PC-9 (cell line): ENCODE measurements around the gene NRROS. TPM values are rescaled to one million over a fixed set of nuclear protein-coding genes. Genes with fewer than 3 reads are reported as not detected.
"Not testable (repeated sequence)": the region's sequence is repeated elsewhere in the genome, so short reads cannot be mapped to it uniquely, and the experiment has no call there.

ENCODE experiments used
- Bru-seq: library from RNA; stranded (reverse); fragments of 400-500 nt; gene quantifications from one replicate; lab custom pipeline; 2021; lab: Mats Ljungman, UMichigan
- BruChase-seq, 2 experiments: library from RNA; stranded (reverse); fragments of 400-500 nt; gene quantifications; one replicate each; lab custom pipeline; 2021; lab: Mats Ljungman, UMichigan
- BruUV-seq: library from RNA; stranded (reverse); fragments of 400-500 nt; replicated peaks from 2 replicates; lab custom pipeline; 2021; lab: Mats Ljungman, UMichigan
- CTCF ChIA-PET: fragments of 300-600 bp; sonication (Branson Sonifier 250); formaldehyde crosslinking; loops from one replicate; lab custom pipeline; 2022; ENCODE audit warnings: antibody characterized with exemption; lab: Charles Lee
- POLR2A ChIA-PET: fragments of 300-600 bp; sonication (Branson Sonifier 250); formaldehyde crosslinking; loops from one replicate; lab custom pipeline; 2022; ENCODE audit warnings: antibody characterized with exemption; ENCODE audit not compliant: unreplicated experiment; lab: Charles Lee
- DNase-seq, 2 experiments: peaks; one replicate each; pipeline versions ENCODE4 v3.0.0 to v3.0.0-alpha.2; 2015 to 2022; ENCODE audit warnings: mixed read lengths in 1 of 2
- H2AFZ ChIP-seq: fragments of 200-600 bp; sonication (generic); 2 replicates; pipeline ENCODE4 v1.8.1; 2017; ENCODE audit warnings: antibody characterized with exemption
- H3F3A ChIP-seq: fragments of 200-600 bp; sonication (generic); 2 replicates; pipeline ENCODE4 v1.8.1; 2017; ENCODE audit warnings: antibody characterized with exemption, mild to moderate bottlenecking, low read depth; ENCODE audit not compliant: insufficient read depth
- H3K27ac ChIP-seq: fragments of 200-600 bp; sonication (generic); 2 replicates; pipeline ENCODE4 v1.6.1; 2016; ENCODE audit warnings: mixed run types
- H3K27me3 ChIP-seq: fragments of 200-600 bp; sonication (generic); 2 replicates; pipeline ENCODE4 v1.6.1; 2016; ENCODE audit warnings: low read depth, mixed run types; ENCODE audit not compliant: insufficient read depth
- H3K36me3 ChIP-seq: fragments of 200-600 bp; sonication (generic); 2 replicates; pipeline ENCODE4 v1.6.1; 2016; ENCODE audit warnings: low read depth, mixed run types
- H3K4me1 ChIP-seq: fragments of 200-600 bp; sonication (generic); replicated peaks from 2 replicates; pipeline ENCODE4 v1.6.1; 2016; ENCODE audit warnings: mixed run types; ENCODE audit not compliant: insufficient read depth
- H3K4me2 ChIP-seq: fragments of 200-600 bp; sonication (generic); 2 replicates; pipeline ENCODE4 v1.6.1; 2017; ENCODE audit warnings: mixed run types
- H3K4me3 ChIP-seq: fragments of 200-600 bp; sonication (generic); 2 replicates; pipeline ENCODE4 v1.6.1; 2016; ENCODE audit warnings: mixed run types
- H3K79me2 ChIP-seq: fragments of 200-600 bp; sonication (generic); 2 replicates; pipeline ENCODE4 v1.6.1; 2017; ENCODE audit warnings: low read depth, mixed run types
- H3K9me2 ChIP-seq: fragments of 200-600 bp; sonication (generic); 2 replicates; pipeline ENCODE4 v1.8.1; 2017; ENCODE audit warnings: mild to moderate bottlenecking; ENCODE audit not compliant: insufficient read depth
- H3K9me3 ChIP-seq: fragments of 200-600 bp; sonication (generic); 2 replicates; pipeline ENCODE4 v1.8.1; 2016; ENCODE audit warnings: low read depth; ENCODE audit not compliant: insufficient read depth
- H4K20me1 ChIP-seq: fragments of 200-600 bp; sonication (generic); 2 replicates; pipeline ENCODE4 v1.8.1; 2017; ENCODE audit not compliant: insufficient read depth
- EZH2 ChIP-seq: fragments of 200-600 bp; sonication (generic); IDR thresholded peaks from 2 replicates; pipeline ENCODE4 v1.8.0; 2017; ENCODE audit warnings: antibody characterized with exemption, low read depth
- intact Hi-C: fragments of 100-400 bp; cut with micrococcal nuclease; formaldehyde crosslinking; loops from one replicate; pipeline ENCODE4 v1.10.0; 2022; ENCODE audit not compliant: unreplicated experiment
- long read RNA-seq: library from polyadenylated mRNA; stranded (forward); transcript quantifications from one replicate; pipeline ENCODE4 v2.0.0, GENCODE V29; 2022
- total RNA-seq: library from RNA; stranded (reverse); gene quantifications from 2 replicates; pipeline ENCODE4 v1.2.3, GENCODE V29; 2021
- TF ChIP-seq, protein P1 (sequence below): fragments of 200-600 bp; sonication (generic); conservative IDR thresholded peaks from 2 replicates; pipeline ENCODE4 v1.6.1; 2017; ENCODE audit warnings: mixed run types, antibody characterized with exemption, mild to moderate bottlenecking, moderate library complexity

The NRROS gene
- total RNA-seq (2.2 and 3.1 TPM in 2 replicates), Bru-seq, nascent RNA (percentile 35 among the genes with signal in this experiment), BruChase-seq, experiment 1, labeled RNA remaining after a 2-hour chase (percentile 32 among the genes with signal in this experiment), BruChase-seq, experiment 2, labeled RNA remaining after a 6-hour chase (percentile 29 among the genes with signal in this experiment)
- long read RNA-seq, result 0 reads

DNA sequence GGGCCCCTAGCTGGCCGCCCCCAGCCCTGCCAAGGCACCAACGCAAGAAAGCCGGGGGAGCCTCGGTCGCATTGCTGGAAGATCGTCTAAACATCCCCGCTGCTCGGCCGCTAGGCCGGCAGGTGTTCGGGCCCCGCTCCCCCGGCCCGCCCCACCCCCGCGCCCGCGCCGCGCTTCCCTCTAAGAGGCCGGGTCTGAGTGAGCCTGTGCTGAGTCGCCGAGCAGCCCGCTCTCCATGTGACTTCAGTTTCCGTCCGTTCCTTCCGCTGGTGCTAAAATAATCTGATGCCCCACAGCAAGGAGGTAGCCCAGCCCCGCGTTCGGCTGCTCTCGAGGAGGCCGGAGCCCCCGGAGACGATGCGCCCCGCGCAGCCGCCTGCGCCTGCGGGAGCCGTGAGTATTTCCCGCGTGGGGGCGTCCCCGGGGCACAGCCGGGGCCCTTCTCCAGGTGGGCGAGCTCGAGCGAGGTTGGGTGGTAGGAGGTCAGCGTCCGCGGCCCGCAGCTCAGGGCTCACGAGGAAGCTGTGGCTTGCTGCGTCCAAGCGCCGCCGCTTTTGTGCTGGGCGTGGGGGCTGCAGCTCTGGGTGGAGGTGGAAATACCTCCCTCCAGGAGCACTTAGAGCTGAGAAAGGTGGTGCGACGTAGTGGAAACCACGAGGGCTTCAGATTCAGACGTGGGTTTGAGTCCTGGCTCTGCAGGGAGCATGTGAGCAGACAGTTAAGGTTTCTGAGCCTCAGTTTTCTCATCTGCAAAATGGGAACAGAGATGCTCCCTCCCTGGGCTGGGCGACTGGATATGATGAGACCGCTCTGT, at the start of gene NRROS:
Gene NRROS, plus strand, starts transcription at position 212 of the 814 bp plus-strand sequence. CDS start 14,846 bp downstream, outside the sequence.
- CTCF ChIA-PET, result interaction anchor here (0.6 kb wide), 1 partner anchor 264 kb away, joined by 10 read pairs; no protein-coding TSS in a partner anchor
- H3K27ac ChIP-seq, result no peak within 1 kb of the TSS
- no peaks in the 10 kb centered on the region for H3K9me3 ChIP-seq
- no peaks in the 10 kb centered on the region for H4K20me1 ChIP-seq
- no peaks in the 10 kb centered on the region for H3K9me2 ChIP-seq
- H3K79me2 ChIP-seq, result no peaks in the 10 kb centered on the region
- no peaks in the 10 kb centered on the region; the same call in 1 of the 2 replicates for H3K4me1 ChIP-seq
- H3K4me3 ChIP-seq, result peak within 1 kb of the TSS; percentile 66
- peak within 1 kb of the TSS; percentile 91 for H3K4me2 ChIP-seq
- TF ChIP-seq, protein P1, sequence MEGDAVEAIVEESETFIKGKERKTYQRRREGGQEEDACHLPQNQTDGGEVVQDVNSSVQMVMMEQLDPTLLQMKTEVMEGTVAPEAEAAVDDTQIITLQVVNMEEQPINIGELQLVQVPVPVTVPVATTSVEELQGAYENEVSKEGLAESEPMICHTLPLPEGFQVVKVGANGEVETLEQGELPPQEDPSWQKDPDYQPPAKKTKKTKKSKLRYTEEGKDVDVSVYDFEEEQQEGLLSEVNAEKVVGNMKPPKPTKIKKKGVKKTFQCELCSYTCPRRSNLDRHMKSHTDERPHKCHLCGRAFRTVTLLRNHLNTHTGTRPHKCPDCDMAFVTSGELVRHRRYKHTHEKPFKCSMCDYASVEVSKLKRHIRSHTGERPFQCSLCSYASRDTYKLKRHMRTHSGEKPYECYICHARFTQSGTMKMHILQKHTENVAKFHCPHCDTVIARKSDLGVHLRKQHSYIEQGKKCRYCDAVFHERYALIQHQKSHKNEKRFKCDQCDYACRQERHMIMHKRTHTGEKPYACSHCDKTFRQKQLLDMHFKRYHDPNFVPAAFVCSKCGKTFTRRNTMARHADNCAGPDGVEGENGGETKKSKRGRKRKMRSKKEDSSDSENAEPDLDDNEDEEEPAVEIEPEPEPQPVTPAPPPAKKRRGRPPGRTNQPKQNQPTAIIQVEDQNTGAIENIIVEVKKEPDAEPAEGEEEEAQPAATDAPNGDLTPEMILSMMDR, result no peak
- TF ChIP-seq EZH2, result 0 out of 2 replicates have a peak, but pooled peaks have one; percentile 27
- peak; percentile 43 to 60 for DNase-seq
- peak within 1 kb of the TSS; percentile 87 for H2AFZ ChIP-seq
- TSS peak; percentile 30 for BruUV-seq
- intact Hi-C loops, result no loop called here
- H3K27me3 ChIP-seq, result peaks cover 20% of the 10 kb centered on the region
- POLR2A ChIA-PET, result interaction anchor here (0.7 to 0.9 kb wide), 2 partner anchors 10 to 49 kb away, joined by 3 to 5 read pairs; no protein-coding TSS in a partner anchor
- H3K36me3 ChIP-seq, result no peaks in the 10 kb centered on the region
- peaks cover 9% of the 10 kb centered on the region for H3F3A ChIP-seq

DNA sequence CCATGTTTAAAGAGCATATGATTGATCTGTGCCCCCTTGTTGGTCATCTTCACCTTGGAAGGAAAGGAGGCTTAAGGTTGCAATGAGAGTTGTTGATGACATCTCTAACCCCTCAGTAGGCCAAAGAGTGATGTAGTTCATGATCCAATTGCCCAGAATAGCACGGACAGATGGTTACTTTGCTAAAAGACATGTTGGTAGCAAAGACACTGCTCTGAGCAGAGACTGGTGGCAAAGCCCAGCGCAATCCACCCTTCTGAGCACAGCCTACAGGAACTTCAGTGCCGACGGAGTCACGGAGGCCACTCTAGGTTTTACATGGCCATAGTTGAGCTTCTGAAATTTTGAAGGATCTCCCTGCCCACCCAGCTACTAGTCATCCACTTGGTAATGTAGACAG, 49.2 kb upstream of the NRROS start:
- CTCF ChIA-PET, result interaction anchor here (0.6 kb wide), 1 partner anchor 11 kb away, joined by 3 read pairs; no protein-coding TSS in a partner anchor
- no peak overlapping the region for H3K27ac ChIP-seq
- no peaks in the 10 kb centered on the region; the same call in 1 of the 2 replicates for H4K20me1 ChIP-seq
- no peaks in the 10 kb centered on the region for H3K79me2 ChIP-seq
- no peak overlapping the region for H2AFZ ChIP-seq
- no TSS peak for BruUV-seq
- intact Hi-C loops, result no loop called here
- H3K4me1 ChIP-seq, result no peaks in the 10 kb centered on the region
- H3K4me2 ChIP-seq, result no peak overlapping the region
- no peaks in the 10 kb centered on the region for H3K9me2 ChIP-seq
- TF ChIP-seq, protein P1, result no peak
- no peak for TF ChIP-seq EZH2
- H3K27me3 ChIP-seq, result no peaks in the 10 kb centered on the region
- H3K4me3 ChIP-seq, result no peak overlapping the region
- peaks cover 7% of the 10 kb centered on the region; the same call in 1 of the 2 replicates for H3K36me3 ChIP-seq
- H3F3A ChIP-seq, result peaks cover 9% of the 10 kb centered on the region; the same call in 1 of the 2 replicates
- no peaks in the 10 kb centered on the region for H3K9me3 ChIP-seq
- POLR2A ChIA-PET, result interaction anchor here (0.5 to 0.7 kb wide), 3 partner anchors 21 to 527 kb away, joined by 3 to 8 read pairs (median 4); partner anchors contain the start of gene NRROS
- peak in 1 of 2 experiments; percentile 3 for DNase-seq

DNA sequence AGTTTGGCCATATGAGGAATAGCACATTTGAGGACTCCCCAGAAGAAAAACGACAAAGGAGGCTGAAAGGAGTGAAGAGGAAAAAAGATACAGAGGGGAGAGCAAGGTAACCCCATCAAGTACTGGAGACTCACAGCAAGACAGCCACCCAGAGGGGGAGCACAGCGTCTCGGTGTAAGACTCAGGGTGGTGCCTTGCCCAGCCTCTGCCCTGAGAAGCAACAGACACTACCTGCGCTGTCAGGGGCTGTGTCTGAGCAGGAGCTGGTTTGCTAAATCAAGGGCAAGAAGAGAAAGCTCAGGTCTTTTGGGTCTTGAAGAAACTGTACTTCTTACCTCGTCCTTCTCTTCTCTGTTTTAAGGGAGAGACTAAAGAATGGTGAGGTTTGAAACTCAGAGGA, 43.1 kb upstream of the NRROS start:
- no TSS peak for BruUV-seq
- no peaks in the 10 kb centered on the region for H3K4me1 ChIP-seq
- TF ChIP-seq, protein P1, result no peak
- TF ChIP-seq EZH2, result no peak
- ChIA-PET CTCF (no interaction called here), POLR2A (interaction anchor here (0.7 kb wide), 1 partner anchor 41 kb away, joined by 4 read pairs; no protein-coding TSS in a partner anchor)
- H3K9me2 ChIP-seq, result no peaks in the 10 kb centered on the region
- intact Hi-C loops, result no loop called here
- no peaks in the 10 kb centered on the region for H3K36me3 ChIP-seq
- no peaks in the 10 kb centered on the region for H3K9me3 ChIP-seq
- DNase-seq, result no peak
- no peak overlapping the region for H2AFZ ChIP-seq
- H3K4me2 ChIP-seq, result no peak overlapping the region
- no peaks in the 10 kb centered on the region for H3K27me3 ChIP-seq
- H3K27ac ChIP-seq, result no peak overlapping the region
- no peaks in the 10 kb centered on the region for H4K20me1 ChIP-seq
- no peak overlapping the region for H3K4me3 ChIP-seq
- H3F3A ChIP-seq, result no peaks in the 10 kb centered on the region
- H3K79me2 ChIP-seq, result no peaks in the 10 kb centered on the region

DNA sequence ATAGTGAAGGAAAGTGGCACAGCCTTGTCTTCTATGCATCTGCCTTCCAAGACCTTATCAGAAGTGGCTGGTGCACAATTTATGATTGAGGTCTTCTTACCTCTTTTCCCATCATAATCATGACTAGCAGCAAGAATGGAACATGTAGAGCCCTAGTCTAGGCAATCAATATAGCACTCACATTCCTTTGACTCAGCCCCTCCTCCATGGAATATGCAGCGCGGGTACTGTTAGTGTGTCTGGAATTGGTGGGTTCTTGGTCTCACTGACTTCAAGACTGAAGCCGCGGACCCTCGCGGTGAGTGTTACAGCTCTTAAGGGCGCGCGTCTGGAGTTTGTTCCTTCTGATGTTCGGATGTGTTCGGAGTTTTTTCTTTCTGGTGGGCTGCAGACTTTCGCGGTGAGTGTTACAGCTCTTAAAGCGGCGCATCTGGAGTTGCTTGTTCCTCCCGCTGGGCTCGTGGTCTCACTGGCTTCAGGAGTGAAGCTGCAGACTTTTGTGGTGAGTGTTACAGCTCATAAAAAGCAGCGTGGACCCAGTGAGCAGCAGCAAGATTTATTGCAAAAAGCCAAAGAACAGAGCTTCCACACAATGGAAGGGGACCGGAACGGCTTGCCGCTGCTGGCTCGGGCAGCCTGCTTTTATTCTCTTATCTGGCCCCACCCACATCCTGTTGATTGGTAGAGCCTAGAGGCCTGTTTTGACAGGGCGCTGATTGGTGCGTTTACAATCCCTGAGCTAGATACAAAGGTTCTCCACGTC, 41.3 kb upstream of the NRROS start:
- H3K9me2 ChIP-seq, H3K4me1 ChIP-seq, H2AFZ ChIP-seq, H3K4me3 ChIP-seq, H3K36me3 ChIP-seq, H3K79me2 ChIP-seq, H3K27me3 ChIP-seq, H3F3A ChIP-seq, H4K20me1 ChIP-seq, H3K27ac ChIP-seq, POLR2A ChIA-PET, H3K4me2 ChIP-seq, BruUV-seq, intact Hi-C loops, H3K9me3 ChIP-seq: not testable (repeated sequence)
- peak in 1 of 2 experiments; percentile 31 for DNase-seq
- CTCF ChIA-PET, result interaction anchor here (0.7 kb wide), 1 partner anchor 29 kb away, joined by 3 read pairs; no protein-coding TSS in a partner anchor
